MCF 10A (cell line): ENCODE measurements around the gene ATP6V0E2. TPM values are rescaled to one million over a fixed set of nuclear protein-coding genes. Genes with fewer than 3 reads are reported as not detected.

Source experiments
- total RNA-seq: library from RNA; stranded (reverse); gene quantifications from 2 replicates; pipeline ENCODE4 v1.2.3, GENCODE V29; 2022

ATP6V0E2 gene
- total RNA-seq, 1 experiment from 2014 or later = 8.6 TPM

Other genes with a start within 250 kb of the ATP6V0E2 start
- 3.2 and 3.7 TPM in 2 replicates for gene ZNF467, start 100.4 kb upstream of the ATP6V0E2 start, total RNA-seq
- gene ZNF862, start 35.6 kb upstream of the ATP6V0E2 start, total RNA-seq = 17.4 and 22.2 TPM in 2 replicates